Heart left ventricle (tissue), 16 donors: ENCODE results near the gene VHLL. TPM values are rescaled to one million over a fixed set of nuclear protein-coding genes. Genes with fewer than 3 reads are reported as not detected.

Experiments used
- ATAC-seq, 4 donors: fragments of 200-7000 bp; cut with Tn5 transposase; one replicate each; pipeline ENCODE4 v1.9.1; 2020 to 2022; ENCODE audit warnings: moderate library complexity in 4 of 4, mild to moderate bottlenecking in 3 of 4, moderate number of reproducible peaks in 1 of 4
- DNase-seq, 5 donors: peaks; one replicate each; pipeline ENCODE4 v3.0.0-alpha.2; 2020
- H3K27ac ChIP-seq, 12 donors: fragments of 200-600 bp; sonication (generic) in 4 of 12; one replicate each; pipeline versions ENCODE4 v1.5.0 to v1.8.0; 2016 to 2022; ENCODE audit warnings: mild to moderate bottlenecking in 2 of 12
- H3K27me3 ChIP-seq, 9 donors: fragments of 200-600 bp; sonication (generic) in 2 of 9; one replicate each; pipeline versions ENCODE4 v1.5.1 to v1.8.0; 2016 to 2022; ENCODE audit warnings: mild to moderate bottlenecking in 3 of 9
- H3K36me3 ChIP-seq, 9 donors: fragments of 200-600 bp; sonication (generic) in 2 of 9; one replicate each; pipeline versions ENCODE4 v1.5.0 to v1.8.0; 2018 to 2022; ENCODE audit warnings: mild to moderate bottlenecking in 2 of 9
- H3K4me1 ChIP-seq, 12 donors: fragments of 200-600 bp; sonication (generic) in 4 of 12; one replicate each; pipeline versions ENCODE4 v1.5.0 to v1.8.0; 2016 to 2022; ENCODE audit warnings: mild to moderate bottlenecking in 3 of 12
- H3K4me3 ChIP-seq, 12 donors: fragments of 200-600 bp; sonication (generic) in 4 of 12; one replicate each; pipeline versions ENCODE4 v1.5.0 to v1.8.0; 2017 to 2022; ENCODE audit warnings: mild to moderate bottlenecking in 9 of 12, moderate library complexity in 4 of 12
- H3K9me3 ChIP-seq, 12 donors: fragments of 200-600 bp; sonication (generic) in 4 of 12; one replicate each; pipeline versions ENCODE4 v1.5.0 to v1.8.0; 2016 to 2022; ENCODE audit warnings: mild to moderate bottlenecking in 1 of 12
- POLR2A ChIP-seq, 2 donors: fragments of 450-650 bp; IDR thresholded peaks; one replicate each; pipeline ENCODE4 v1.6.1; 2017; ENCODE audit warnings: antibody characterized with exemption in 2 of 2, mild to moderate bottlenecking in 2 of 2, moderate library complexity in 2 of 2
- WGBS, 4 donors: extraction: QIAGEN DNeasy Blood & Tissue Kit in 2 of 4; methylation state at CpG; one replicate each; pipeline versions ENCODE4 v1.1.5 to v1.1.7; 2013 to 2018; 5-methylcytosine and 5-hydroxymethylcytosine counted together
- intact Hi-C, 10 donors: fragments of 100-400 bp; cut with DNase I; formaldehyde crosslinking; loops; one replicate each; pipeline versions ENCODE4 v1.11.1 to v1.14.2; 2022
- polyA plus RNA-seq, 2 donors: library from polyadenylated mRNA; stranded (reverse); fragments of 200-250 nt; gene quantifications; one replicate each; pipeline ENCODE4 v1.2.3, GENCODE V29; 2013
- total RNA-seq, 9 donors: library from RNA; depleted of rRNA in 2 of 9; stranded (reverse); fragments of >200 nt in 2 of 9; fragmentation: NEBNext Ultra II Directional in 3 of 9; extraction: Animal tissue kit (Norgen Biotek cat#: 25700) in 3 of 9; gene quantifications; one replicate each; pipeline versions ENCODE4 v1.1.0 to v1.2.4, GENCODE V29; 2016 to 2023
- TF ChIP-seq, protein P1 (sequence below), 12 donors: fragments of 200-600 bp; sonication (generic) in 4 of 12; IDR thresholded peaks; one replicate each; pipeline versions ENCODE4 v1.5.0 to v1.8.0; 2018 to 2022; ENCODE audit warnings: antibody characterized with exemption in 12 of 12, mild to moderate bottlenecking in 5 of 12
- donor health status: ischemic (EF 13 %, LVEDD 7.1; RV severe dilation, severe dysfunction).
- donor health status: healthy with polysubstance abuse.
- donor health status: DM: no; HTN: yes; CAD: no.
- donor health status: DM: no; HTN: no; CAD: no.
- donor health status: ischemic (EF 25% LVEDD 6.9; RV normal size, moderate dysfunction).
- donor health status: ischemic (EF 25% LVEDD 5.7; RV mildly dilated, moderate dysfunction).
- donor health status: healthy.
- donor health status: DM: yes; HTN: yes; CAD: no.
- donor health status: ischemic (EF 35%, LVEDD 5.7; RV mildly dilated, moderate dysfunction).
- donor health status: nonischemic (EF 11% LVEDD 7.7; RV severe dilation, severe dysfunction).
- donor health status: DM: yes; HTN: yes; CAD: no.
- donor health status: PGD.
- donor health status: ischemic (EF 29% LVEDD 5.4; RV normal size, mild dysfunction).
- donor health status: nonischemic (EF 23%, LVEDD 6.1; RV moderate dilation, normal function).

The VHLL gene
- total and polyA plus RNA-seq, 11 donors: not detected

DNA sequence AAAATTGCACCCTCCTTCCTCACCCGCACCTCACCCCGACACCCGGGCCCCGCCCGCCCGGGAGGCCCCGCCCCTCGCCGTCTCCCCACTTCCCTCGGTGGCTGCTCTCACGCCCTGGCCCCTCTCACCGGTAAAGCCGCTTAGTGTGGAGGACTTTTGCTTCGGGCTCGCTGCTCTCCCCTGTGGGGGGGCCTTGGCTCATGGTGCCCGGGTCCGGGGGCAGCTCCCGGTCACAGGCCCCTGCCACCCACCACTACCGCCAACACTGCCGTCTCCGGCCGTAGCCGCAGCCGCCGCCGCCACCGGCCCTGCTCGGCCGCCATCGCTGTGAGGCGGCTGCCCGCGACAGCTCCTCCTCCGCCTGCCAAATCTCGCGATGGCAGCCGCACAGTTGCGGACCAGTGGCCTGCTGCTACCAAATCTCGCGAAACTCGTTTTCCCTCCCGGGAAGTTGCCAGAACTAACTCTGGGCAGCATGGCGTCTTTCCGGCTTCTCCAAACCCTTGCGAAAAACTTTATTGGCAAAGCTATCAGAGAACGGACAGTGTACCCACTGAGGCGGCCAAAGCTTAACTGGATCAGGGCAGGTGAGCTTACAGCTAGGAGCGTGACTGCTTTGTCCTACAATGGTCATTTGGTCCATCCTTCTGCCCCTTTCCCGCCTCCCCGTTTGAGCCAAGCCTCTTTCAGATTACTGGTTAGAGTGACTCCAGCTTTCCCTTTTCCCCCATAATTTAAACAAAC is 16.5 kb downstream of the VHLL start, which contains the start of gene SMG5:
TSS of gene SMG5 (minus strand) at position 347 of the 744 bp plus-strand sequence. CDS start at position 202, 145 bp downstream.
- ATAC-seq (peak; percentile 88 to 92 (median 88)), DNase-seq (peak; percentile 98 to 99 (median 98))
- no peaks in the 10 kb centered on the region for H3K27me3 ChIP-seq
- peaks cover 0 to 28% (median 21%) of the 10 kb centered on the region in 9 donors for H3K36me3 ChIP-seq
- peak within 1 kb of the TSS; percentile 84 to 98 (median 92) for H3K27ac ChIP-seq
- H3K4me1 ChIP-seq: peaks cover 5 to 59% (median 30%) of the 10 kb centered on the region in 12 donors
- TF ChIP-seq, protein P1, sequence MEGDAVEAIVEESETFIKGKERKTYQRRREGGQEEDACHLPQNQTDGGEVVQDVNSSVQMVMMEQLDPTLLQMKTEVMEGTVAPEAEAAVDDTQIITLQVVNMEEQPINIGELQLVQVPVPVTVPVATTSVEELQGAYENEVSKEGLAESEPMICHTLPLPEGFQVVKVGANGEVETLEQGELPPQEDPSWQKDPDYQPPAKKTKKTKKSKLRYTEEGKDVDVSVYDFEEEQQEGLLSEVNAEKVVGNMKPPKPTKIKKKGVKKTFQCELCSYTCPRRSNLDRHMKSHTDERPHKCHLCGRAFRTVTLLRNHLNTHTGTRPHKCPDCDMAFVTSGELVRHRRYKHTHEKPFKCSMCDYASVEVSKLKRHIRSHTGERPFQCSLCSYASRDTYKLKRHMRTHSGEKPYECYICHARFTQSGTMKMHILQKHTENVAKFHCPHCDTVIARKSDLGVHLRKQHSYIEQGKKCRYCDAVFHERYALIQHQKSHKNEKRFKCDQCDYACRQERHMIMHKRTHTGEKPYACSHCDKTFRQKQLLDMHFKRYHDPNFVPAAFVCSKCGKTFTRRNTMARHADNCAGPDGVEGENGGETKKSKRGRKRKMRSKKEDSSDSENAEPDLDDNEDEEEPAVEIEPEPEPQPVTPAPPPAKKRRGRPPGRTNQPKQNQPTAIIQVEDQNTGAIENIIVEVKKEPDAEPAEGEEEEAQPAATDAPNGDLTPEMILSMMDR (IDR thresholded peaks at IDR 0.05): no peak
- TF ChIP-seq POLR2A (IDR thresholded peaks at IDR 0.05): peak; percentile 59 to 91
- H3K9me3 ChIP-seq: no peaks in the 10 kb centered on the region
- 0 to 1% (median 0%) methylated on average over 44 to 50 of the region's 50 CpGs for WGBS, 4 donors
- intact Hi-C loops: loop anchor here in 2 of 10 donors (1.0 to 2.0 kb wide), 2 partner anchors 56 kb away; partner anchors contain the start of genes CCT3 (in 2 of the 2) and TSACC (in 2 of the 2)
- peak within 1 kb of the TSS; percentile 68 to 100 (median 84) for H3K4me3 ChIP-seq

DNA sequence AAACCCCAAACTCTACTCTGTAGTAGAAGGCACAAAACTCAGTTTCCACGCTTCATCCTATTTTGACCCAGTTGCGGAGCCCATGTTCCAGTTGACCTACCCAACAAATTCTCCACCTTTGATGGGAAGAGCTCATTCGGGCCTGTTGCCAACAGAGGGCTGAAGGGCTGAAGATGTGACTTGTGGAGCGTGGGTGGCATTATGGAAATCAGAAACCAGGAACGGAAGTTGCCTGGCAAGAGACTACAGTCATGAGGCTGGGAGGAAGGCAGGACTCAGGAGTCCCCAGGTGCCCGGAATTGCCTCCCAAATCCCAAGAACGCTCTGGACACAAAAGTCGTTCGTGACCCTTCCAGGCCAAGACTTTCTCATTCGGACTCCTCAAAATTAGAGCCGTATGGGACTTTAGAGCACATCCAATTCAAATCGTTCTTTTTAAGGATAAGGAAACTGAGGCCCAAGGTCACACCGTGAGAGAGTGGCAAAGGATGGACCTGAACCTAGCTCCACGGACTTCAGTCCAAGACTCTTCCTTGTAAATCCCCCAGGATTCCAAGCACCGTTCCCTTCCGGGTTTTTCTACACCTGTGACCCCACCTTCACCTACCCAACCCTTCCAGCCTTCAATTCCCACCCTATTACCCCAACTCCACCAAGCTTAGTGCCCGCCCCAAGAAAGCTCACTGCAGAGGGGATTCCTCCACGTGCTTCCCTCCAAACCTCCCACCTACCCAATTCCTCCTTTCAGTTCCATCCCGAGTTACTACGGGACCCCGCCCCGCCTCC is 17.2 kb downstream of the VHLL start:
- peak overlapping the region; percentile 68 to 100 (median 84) for H3K4me3 ChIP-seq
- TF ChIP-seq, protein P1 (IDR thresholded peaks at IDR 0.05): no peak
- no peak for TF ChIP-seq POLR2A (IDR thresholded peaks at IDR 0.05)
- WGBS, 4 donors: 4 to 8% (median 6%) methylated on average over 22 of the region's 22 CpGs

DNA sequence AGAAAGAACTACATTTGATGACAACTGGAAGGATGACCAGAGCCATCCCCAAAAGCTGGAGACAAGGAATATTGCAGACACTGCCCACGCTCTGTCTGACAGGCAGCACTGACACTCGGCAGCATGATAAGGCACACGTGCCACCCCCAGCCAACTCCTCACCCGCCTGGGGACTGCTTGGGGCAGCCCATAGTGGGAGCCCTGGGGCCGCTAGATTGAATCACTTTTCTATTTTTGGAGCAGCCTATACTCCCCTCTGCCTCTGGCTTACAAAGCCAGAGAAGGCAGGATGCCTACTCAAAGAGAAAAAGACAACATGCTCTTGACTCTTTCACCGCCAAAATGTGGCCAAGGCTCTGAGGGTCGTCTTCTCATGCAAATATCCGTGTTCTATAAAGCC is 17.8 kb downstream of the VHLL start:
- Histone ChIP-seq H3K4me1 (peaks cover 5 to 69% (median 30%) of the 10 kb centered on the region in 12 donors), H3K9me3 (no peaks in the 10 kb centered on the region), H3K4me3 (peak overlapping the region; percentile 68 to 100 (median 84)), H3K27me3 (no peaks in the 10 kb centered on the region), H3K27ac (peak overlapping the region; percentile 27 to 98 (median 92)), H3K36me3 (peaks cover 0 to 42% (median 30%) of the 10 kb centered on the region in 9 donors)
- intact Hi-C loops: no loop called here
- peak; percentile 81 to 92 (median 85) for ATAC-seq
- peak in 4 of 5 donors; percentile 71 to 88 (median 82) for DNase-seq
- 14 to 19% (median 18%) methylated on average over 8 of the region's 8 CpGs for WGBS, 4 donors
- peak in 1 of 2 donors; percentile 44 for TF ChIP-seq POLR2A (IDR thresholded peaks at IDR 0.05)
- TF ChIP-seq, protein P1 (IDR thresholded peaks at IDR 0.05): peak in 2 of 12 donors; percentile 28 to 29

More for the DNA sequence above, 17.2 kb downstream of the VHLL start:
- DNase-seq (peak in 2 of 5 donors; percentile 33 to 39), ATAC-seq (peak in 2 of 4 donors; percentile 13 to 22)
- H3K27ac ChIP-seq: peak overlapping the region; percentile 84 to 98 (median 92)
- H3K36me3 ChIP-seq: peaks cover 0 to 36% (median 29%) of the 10 kb centered on the region in 9 donors
- no peaks in the 10 kb centered on the region for H3K9me3 ChIP-seq
- intact Hi-C loops: loop anchor here in 1 of 10 donors (2.0 kb wide), 1 partner anchor 57 kb away; the partner anchor contains the start of genes CCT3 and TSACC
- peaks cover 5 to 67% (median 30%) of the 10 kb centered on the region in 12 donors for H3K4me1 ChIP-seq
- no peaks in the 10 kb centered on the region for H3K27me3 ChIP-seq
